Measurements from ENCODE around the gene GAREM1. TPM values are rescaled to one million over a fixed set of nuclear protein-coding genes. Genes with fewer than 3 reads are reported as not detected.

The GAREM1 gene
- total and polyA plus RNA-seq, 2 of the 8 experiments (the other 6 are each of a cell fraction or from before 2014, with no cell fraction given) = 3.6 to 9.2 TPM

DNA sequence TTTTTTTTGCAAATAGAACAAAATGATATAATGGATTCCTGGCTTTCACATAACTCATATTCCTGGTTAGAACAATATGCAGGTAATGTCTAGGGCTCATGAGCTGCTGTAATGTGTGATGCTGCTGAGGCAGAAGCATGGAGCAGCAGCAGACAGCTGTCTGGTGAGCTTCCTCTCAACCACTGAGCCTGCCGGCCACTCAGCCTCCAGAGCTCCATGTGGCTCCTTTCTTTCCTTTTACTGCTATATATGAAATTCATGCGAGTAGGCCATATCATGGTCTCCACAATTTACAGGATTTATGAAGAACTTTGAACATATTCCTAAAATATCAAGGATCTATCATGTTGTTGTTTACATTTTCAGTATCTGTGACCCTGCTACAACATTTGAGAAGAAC, 159.9 kb downstream of the GAREM1 start (continued):
- TF ChIP-seq, protein P1, sequence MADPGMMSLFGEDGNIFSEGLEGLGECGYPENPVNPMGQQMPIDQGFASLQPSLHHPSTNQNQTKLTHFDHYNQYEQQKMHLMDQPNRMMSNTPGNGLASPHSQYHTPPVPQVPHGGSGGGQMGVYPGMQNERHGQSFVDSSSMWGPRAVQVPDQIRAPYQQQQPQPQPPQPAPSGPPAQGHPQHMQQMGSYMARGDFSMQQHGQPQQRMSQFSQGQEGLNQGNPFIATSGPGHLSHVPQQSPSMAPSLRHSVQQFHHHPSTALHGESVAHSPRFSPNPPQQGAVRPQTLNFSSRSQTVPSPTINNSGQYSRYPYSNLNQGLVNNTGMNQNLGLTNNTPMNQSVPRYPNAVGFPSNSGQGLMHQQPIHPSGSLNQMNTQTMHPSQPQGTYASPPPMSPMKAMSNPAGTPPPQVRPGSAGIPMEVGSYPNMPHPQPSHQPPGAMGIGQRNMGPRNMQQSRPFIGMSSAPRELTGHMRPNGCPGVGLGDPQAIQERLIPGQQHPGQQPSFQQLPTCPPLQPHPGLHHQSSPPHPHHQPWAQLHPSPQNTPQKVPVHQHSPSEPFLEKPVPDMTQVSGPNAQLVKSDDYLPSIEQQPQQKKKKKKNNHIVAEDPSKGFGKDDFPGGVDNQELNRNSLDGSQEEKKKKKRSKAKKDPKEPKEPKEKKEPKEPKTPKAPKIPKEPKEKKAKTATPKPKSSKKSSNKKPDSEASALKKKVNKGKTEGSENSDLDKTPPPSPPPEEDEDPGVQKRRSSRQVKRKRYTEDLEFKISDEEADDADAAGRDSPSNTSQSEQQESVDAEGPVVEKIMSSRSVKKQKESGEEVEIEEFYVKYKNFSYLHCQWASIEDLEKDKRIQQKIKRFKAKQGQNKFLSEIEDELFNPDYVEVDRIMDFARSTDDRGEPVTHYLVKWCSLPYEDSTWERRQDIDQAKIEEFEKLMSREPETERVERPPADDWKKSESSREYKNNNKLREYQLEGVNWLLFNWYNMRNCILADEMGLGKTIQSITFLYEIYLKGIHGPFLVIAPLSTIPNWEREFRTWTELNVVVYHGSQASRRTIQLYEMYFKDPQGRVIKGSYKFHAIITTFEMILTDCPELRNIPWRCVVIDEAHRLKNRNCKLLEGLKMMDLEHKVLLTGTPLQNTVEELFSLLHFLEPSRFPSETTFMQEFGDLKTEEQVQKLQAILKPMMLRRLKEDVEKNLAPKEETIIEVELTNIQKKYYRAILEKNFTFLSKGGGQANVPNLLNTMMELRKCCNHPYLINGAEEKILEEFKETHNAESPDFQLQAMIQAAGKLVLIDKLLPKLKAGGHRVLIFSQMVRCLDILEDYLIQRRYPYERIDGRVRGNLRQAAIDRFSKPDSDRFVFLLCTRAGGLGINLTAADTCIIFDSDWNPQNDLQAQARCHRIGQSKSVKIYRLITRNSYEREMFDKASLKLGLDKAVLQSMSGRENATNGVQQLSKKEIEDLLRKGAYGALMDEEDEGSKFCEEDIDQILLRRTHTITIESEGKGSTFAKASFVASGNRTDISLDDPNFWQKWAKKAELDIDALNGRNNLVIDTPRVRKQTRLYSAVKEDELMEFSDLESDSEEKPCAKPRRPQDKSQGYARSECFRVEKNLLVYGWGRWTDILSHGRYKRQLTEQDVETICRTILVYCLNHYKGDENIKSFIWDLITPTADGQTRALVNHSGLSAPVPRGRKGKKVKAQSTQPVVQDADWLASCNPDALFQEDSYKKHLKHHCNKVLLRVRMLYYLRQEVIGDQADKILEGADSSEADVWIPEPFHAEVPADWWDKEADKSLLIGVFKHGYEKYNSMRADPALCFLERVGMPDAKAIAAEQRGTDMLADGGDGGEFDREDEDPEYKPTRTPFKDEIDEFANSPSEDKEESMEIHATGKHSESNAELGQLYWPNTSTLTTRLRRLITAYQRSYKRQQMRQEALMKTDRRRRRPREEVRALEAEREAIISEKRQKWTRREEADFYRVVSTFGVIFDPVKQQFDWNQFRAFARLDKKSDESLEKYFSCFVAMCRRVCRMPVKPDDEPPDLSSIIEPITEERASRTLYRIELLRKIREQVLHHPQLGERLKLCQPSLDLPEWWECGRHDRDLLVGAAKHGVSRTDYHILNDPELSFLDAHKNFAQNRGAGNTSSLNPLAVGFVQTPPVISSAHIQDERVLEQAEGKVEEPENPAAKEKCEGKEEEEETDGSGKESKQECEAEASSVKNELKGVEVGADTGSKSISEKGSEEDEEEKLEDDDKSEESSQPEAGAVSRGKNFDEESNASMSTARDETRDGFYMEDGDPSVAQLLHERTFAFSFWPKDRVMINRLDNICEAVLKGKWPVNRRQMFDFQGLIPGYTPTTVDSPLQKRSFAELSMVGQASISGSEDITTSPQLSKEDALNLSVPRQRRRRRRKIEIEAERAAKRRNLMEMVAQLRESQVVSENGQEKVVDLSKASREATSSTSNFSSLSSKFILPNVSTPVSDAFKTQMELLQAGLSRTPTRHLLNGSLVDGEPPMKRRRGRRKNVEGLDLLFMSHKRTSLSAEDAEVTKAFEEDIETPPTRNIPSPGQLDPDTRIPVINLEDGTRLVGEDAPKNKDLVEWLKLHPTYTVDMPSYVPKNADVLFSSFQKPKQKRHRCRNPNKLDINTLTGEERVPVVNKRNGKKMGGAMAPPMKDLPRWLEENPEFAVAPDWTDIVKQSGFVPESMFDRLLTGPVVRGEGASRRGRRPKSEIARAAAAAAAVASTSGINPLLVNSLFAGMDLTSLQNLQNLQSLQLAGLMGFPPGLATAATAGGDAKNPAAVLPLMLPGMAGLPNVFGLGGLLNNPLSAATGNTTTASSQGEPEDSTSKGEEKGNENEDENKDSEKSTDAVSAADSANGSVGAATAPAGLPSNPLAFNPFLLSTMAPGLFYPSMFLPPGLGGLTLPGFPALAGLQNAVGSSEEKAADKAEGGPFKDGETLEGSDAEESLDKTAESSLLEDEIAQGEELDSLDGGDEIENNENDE (IDR thresholded peaks at IDR 0.05; ENCODE audit: insufficient replicate concordance, low read length) = no peak
- TF ChIP-seq TBP (IDR thresholded peaks at IDR 0.05; ENCODE audit: low read depth, low read length) (no peak), CTCF (IDR thresholded peaks at IDR 0.05; ENCODE audit: control extremely low read depth in 1 of 3, insufficient read depth in 1 of 3, low read depth in 1 of 3, low read length in 3 of 3) (no peak)

All from H1 (cell line).